ENCODE data around the gene TTC27. TPM values are rescaled to one million over a fixed set of nuclear protein-coding genes. Genes with fewer than 3 reads are reported as not detected.

TTC27 gene
- total RNA-seq, 1 donor from 2014 or later = 20.4 TPM

DNA sequence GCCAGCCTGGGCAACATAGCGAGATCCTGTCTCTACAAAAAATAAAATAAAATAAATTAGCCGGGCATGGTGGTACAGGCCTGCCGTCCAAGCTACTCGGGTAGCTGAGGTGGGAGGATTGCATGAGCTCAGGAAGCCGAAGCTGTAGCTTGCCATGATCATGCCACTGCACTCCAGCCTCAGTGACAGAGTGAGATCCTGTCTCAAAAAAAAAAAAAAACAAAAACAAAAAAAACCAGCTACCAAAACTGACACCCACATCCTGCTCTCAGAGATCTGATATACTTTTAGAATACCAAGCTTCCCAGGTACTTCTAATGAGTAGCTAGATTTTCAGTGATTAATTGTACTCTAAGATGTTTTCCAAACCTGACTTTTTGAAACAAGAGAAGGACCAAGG lies 74.0 kb downstream of the TTC27 start:
- no peaks in the 10 kb centered on the region for H3K27me3 Mint-ChIP-seq
- peaks cover 3% of the 10 kb centered on the region for H3K4me1 Mint-ChIP-seq (ENCODE audit: unreplicated experiment)
- no peak for DNase-seq (ENCODE audit: extremely low spot score, unreplicated experiment)
- H3K4me3 Mint-ChIP-seq = no peak overlapping the region
- peaks cover 4% of the 10 kb centered on the region for H3K36me3 Mint-ChIP-seq
- H3K27ac Mint-ChIP-seq = no peak overlapping the region
- no peaks in the 10 kb centered on the region for H3K9me3 Mint-ChIP-seq
- no peak for TF ChIP-seq CTCF (conservative IDR thresholded peaks at IDR 0.05)

GRCh38 chr2:32702303-32703064 lies 74.6 kb downstream of the TTC27 start:
- no peak for TF ChIP-seq CTCF (conservative IDR thresholded peaks at IDR 0.05)
- DNase-seq (ENCODE audit: extremely low spot score, unreplicated experiment) = no peak
- Mint-ChIP-seq H3K4me3 (no peak overlapping the region), H3K9me3 (no peaks in the 10 kb centered on the region), H3K36me3 (peaks cover 4% of the 10 kb centered on the region), H3K27me3 (no peaks in the 10 kb centered on the region), H3K27ac (no peak overlapping the region), H3K4me1 (ENCODE audit: unreplicated experiment) (peaks cover under 1% of the 10 kb centered on the region)

GRCh38 chr2:32706815-32707579 lies 79.1 kb downstream of the TTC27 start:
- no peaks in the 10 kb centered on the region for H3K27me3 Mint-ChIP-seq
- H3K9me3 Mint-ChIP-seq = no peaks in the 10 kb centered on the region
- H3K4me1 Mint-ChIP-seq (ENCODE audit: unreplicated experiment) = no peaks in the 10 kb centered on the region
- H3K27ac Mint-ChIP-seq = no peak overlapping the region
- no peak for TF ChIP-seq CTCF (conservative IDR thresholded peaks at IDR 0.05)
- DNase-seq (ENCODE audit: extremely low spot score, unreplicated experiment) = no peak
- peaks cover 4% of the 10 kb centered on the region for H3K36me3 Mint-ChIP-seq
- no peak overlapping the region for H3K4me3 Mint-ChIP-seq

DNA sequence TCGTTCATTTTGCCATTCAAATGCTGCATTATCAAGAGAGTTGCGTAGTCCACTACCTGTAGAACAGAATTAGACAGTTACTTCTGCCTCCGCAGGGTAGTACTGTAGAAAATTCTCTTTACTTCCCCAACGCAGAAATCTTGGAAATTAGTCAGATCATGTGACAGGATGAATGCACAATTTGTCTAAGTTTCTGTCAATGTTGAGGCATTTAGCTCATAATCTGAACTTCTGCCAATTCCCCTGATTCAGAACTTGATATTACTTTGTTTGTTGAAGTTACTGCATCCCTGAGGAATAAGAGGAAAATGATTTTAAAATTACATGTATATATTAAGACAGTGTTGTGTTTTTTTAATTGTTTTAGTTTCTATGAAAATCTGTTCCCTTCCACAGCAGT lies 83.4 kb downstream of the TTC27 start:
- DNase-seq (ENCODE audit: extremely low spot score, unreplicated experiment) = no peak
- no peaks in the 10 kb centered on the region for H3K27me3 Mint-ChIP-seq
- H3K4me1 Mint-ChIP-seq (ENCODE audit: unreplicated experiment) = peaks cover 9% of the 10 kb centered on the region
- H3K36me3 Mint-ChIP-seq = peaks cover 15% of the 10 kb centered on the region
- no peak overlapping the region for H3K27ac Mint-ChIP-seq
- no peak overlapping the region for H3K4me3 Mint-ChIP-seq
- H3K9me3 Mint-ChIP-seq = no peaks in the 10 kb centered on the region
- no peak for TF ChIP-seq CTCF (conservative IDR thresholded peaks at IDR 0.05)

- H3K9me3 Mint-ChIP-seq = no peaks in the 10 kb centered on the region
- H3K27me3 Mint-ChIP-seq = no peaks in the 10 kb centered on the region
- TF ChIP-seq CTCF (conservative IDR thresholded peaks at IDR 0.05) = no peak
- H3K36me3 Mint-ChIP-seq = peaks cover 15% of the 10 kb centered on the region
- H3K4me3 Mint-ChIP-seq = no peak overlapping the region
- H3K27ac Mint-ChIP-seq = no peak overlapping the region
- DNase-seq (ENCODE audit: extremely low spot score, unreplicated experiment) = no peak
- H3K4me1 Mint-ChIP-seq (ENCODE audit: unreplicated experiment) = peaks cover 9% of the 10 kb centered on the region
Observed at GRCh38 chr2:32711908-32712501, 84.2 kb downstream of the TTC27 start.
